ENCODE results near the gene MCUB. TPM values are rescaled to one million over a fixed set of nuclear protein-coding genes. Genes with fewer than 3 reads are reported as not detected.

MCUB gene
- total RNA-seq, 1 experiment from 2014 or later = 14.8 TPM

DNA sequence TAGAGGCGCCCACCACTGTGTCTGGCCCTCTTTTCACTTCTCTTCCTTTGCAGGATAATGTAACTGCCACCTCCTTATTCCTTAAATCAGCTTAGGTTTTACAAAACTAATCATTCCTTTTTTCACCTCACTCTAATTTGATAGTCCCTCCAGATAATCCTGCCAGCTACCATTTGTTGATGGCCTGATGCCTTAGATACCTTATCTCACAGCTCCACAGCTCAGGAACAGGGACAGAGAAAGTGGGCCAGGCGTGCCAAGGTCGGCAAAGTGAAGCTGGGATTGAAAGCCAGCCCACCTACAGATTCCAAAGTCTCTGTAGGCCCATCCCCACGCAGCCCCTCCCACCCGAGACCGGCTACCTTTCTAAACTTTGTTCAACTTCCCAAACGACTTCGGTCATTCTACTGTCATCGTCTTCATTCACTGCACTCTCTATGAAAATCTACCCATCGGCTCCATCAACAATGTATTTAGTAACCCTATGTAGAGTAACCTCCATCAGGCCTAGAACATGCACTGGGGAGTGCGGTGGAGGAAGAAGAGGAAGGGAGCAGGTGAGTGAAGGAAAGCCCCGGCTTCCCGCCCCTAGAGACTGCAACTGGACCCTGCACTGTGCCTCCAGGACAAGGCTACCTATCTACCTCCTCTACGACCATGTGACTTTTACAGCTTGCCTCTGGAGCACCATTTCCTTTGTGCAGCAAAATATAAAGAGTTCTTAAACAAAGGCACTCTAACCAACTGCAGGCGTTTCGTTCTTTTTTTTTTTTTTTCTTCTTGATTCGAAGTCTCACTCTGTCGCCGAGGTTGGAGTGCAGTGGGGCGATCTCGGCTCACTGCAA lies 141.7 kb downstream of the MCUB start:
- Histone ChIP-seq H3K9ac (ENCODE audit: extremely low read depth, insufficient read length, low read length) (peak overlapping the region; percentile 99), H3K14ac (ENCODE audit: insufficient read depth, low read length) (peak overlapping the region; percentile 59), H3T11ph (ENCODE audit: low read length) (no peak overlapping the region), H3K4me1 (ENCODE audit: insufficient read depth, low read length) (no peaks in the 10 kb centered on the region; the same call in 1 of the 2 replicates), H3K18ac (ENCODE audit: insufficient read length, low read depth, low read length) (peak overlapping the region; percentile 95), H4K5ac (ENCODE audit: insufficient read length, low read depth, low read length) (peak overlapping the region; percentile 83), H3K4ac (ENCODE audit: low read depth, low read length) (peak overlapping the region; percentile 80), H2BK120ac (ENCODE audit: low read depth, low read length, poor library complexity, severe bottlenecking) (no peak overlapping the region), H3K27me3 (ENCODE audit: insufficient read depth, low read length) (no peaks in the 10 kb centered on the region), H3K27ac (ENCODE audit: insufficient read length, low read depth, low read length) (no peak overlapping the region), H3K4me2 (ENCODE audit: insufficient read depth, insufficient read length, low read length) (peak overlapping the region; percentile 78), H4K91ac (ENCODE audit: insufficient read length, low read depth, low read length) (peak overlapping the region; percentile 52), H4K8ac (replicated peaks; ENCODE audit: insufficient read length, low read depth, low read length) (no peak overlapping the region), H2AK5ac (ENCODE audit: insufficient read length, low read length) (no peak overlapping the region), H3K79me2 (ENCODE audit: insufficient read depth, low read length) (no peaks in the 10 kb centered on the region), H3K9me3 (ENCODE audit: control insufficient read depth, low read depth, low read length) (no peaks in the 10 kb centered on the region), H2BK12ac (ENCODE audit: insufficient read length, low read depth, low read length) (no peak overlapping the region), H3K56ac (ENCODE audit: insufficient read length, low read depth, low read length) (no peak overlapping the region), H2BK20ac (ENCODE audit: low read depth, low read length, poor library complexity, severe bottlenecking) (peak overlapping the region; percentile 13), H3K79me1 (ENCODE audit: insufficient read depth, low read depth, low read length, poor library complexity, severe bottlenecking) (no peaks in the 10 kb centered on the region), H4K20me1 (ENCODE audit: control insufficient read depth, insufficient read depth, insufficient read length) (no peaks in the 10 kb centered on the region), H3K23ac (ENCODE audit: insufficient read length, low read depth, low read length) (no peak overlapping the region), H2BK5ac (ENCODE audit: insufficient read length, low read length) (no peak overlapping the region), H3K23me2 (ENCODE audit: insufficient read length, low read depth, low read length, poor library complexity, severe bottlenecking) (peaks cover 15% of the 10 kb centered on the region), H2AFZ (ENCODE audit: low read length) (peak overlapping the region; percentile 32), H2BK15ac (ENCODE audit: low read depth, low read length) (no peak overlapping the region)
- peak overlapping the region; percentile 96 to 98 (median 97); a peak in 6 of 7 replicates for H3K27ac Mint-ChIP-seq
- peaks cover 14 to 18% (median 16%) of the 10 kb centered on the region in 3 experiments for H3K36me3 Mint-ChIP-seq (ENCODE audit: insufficient read depth in 1 of 3, low read depth in 3 of 3)
- peak overlapping the region; percentile 89 to 91 for H3K4me3 Mint-ChIP-seq
- DNase-seq = peak; percentile 50
- no CpG with 5 or more reads among the region's 21 CpGs for WGBS (ENCODE audit: extremely low coverage, insufficient read length, low lambda C conversion rate)
- 0 out of 3 replicates have a peak, but pooled peaks have one; percentile 10 for TF ChIP-seq CTCF (conservative IDR thresholded peaks at IDR 0.05)
- peaks cover 18 to 23% of the 10 kb centered on the region in 2 experiments for H3K4me1 Mint-ChIP-seq
- no peaks in the 10 kb centered on the region; the same call in 1 of the 2 replicates for H3K27me3 Mint-ChIP-seq (ENCODE audit: low read depth)
- 0 out of 5 replicates have a peak, but pooled peaks cover 0 to 2% of the 10 kb centered on the region in 2 experiments for H3K9me3 Mint-ChIP-seq

Data from H9 (cell line).